Activated CD4-positive, alpha-beta memory T cell treated with anti-CD3 and anti-CD28 coated beads for 36 hours (primary cell): ENCODE data around the gene OTOA. TPM values are rescaled to one million over a fixed set of nuclear protein-coding genes. Genes with fewer than 3 reads are reported as not detected.
"Not testable (repeated sequence)": the region's sequence is repeated elsewhere in the genome, so short reads cannot be mapped to it uniquely, and the experiment has no call there.

ENCODE experiments used
- CTCF ChIA-PET: fragments of 350-600 bp; sonication (Branson Sonifier 250); formaldehyde crosslinking; loops from one replicate; lab custom pipeline; 2021; ENCODE audit warnings: antibody characterized with exemption, inconsistent platforms; lab: Charles Lee
- POLR2A ChIA-PET: fragments of 350-600 bp; sonication (Branson Sonifier 250); formaldehyde crosslinking; loops from one replicate; lab custom pipeline; 2021; ENCODE audit warnings: antibody characterized with exemption; lab: Charles Lee
- DNase-seq: peaks from one replicate; pipeline ENCODE4 v3.0.0-alpha.2; 2020
- H3K27ac Mint-ChIP-seq: one replicate; pipeline ENCODE4 v1.8.0; 2021; ENCODE audit warnings: mixed read lengths
- H3K27me3 Mint-ChIP-seq: one replicate; pipeline ENCODE4 v1.8.0; 2021; ENCODE audit warnings: mixed read lengths
- H3K36me3 Mint-ChIP-seq: one replicate; pipeline ENCODE4 v1.8.0; 2021; ENCODE audit warnings: mixed read lengths
- H3K4me1 Mint-ChIP-seq: one replicate; pipeline ENCODE4 v1.8.0; 2021; ENCODE audit warnings: low read depth, mixed read lengths
- H3K4me3 Mint-ChIP-seq: one replicate; pipeline ENCODE4 v1.8.0; 2021; ENCODE audit warnings: mild to moderate bottlenecking, mixed read lengths
- H3K9me3 Mint-ChIP-seq: one replicate; pipeline ENCODE4 v1.8.0; 2021; ENCODE audit warnings: mixed read lengths
- intact Hi-C: fragments of 100-400 bp; cut with micrococcal nuclease; formaldehyde crosslinking; loops from one replicate; pipeline ENCODE4 v1.15.1; 2023
- total RNA-seq, 2 experiments: library from RNA; stranded (reverse); gene quantifications; one replicate each; pipeline ENCODE4 v1.2.3, GENCODE V29; 2021

Gene OTOA
- total RNA-seq, 2 experiments from 2014 or later = not detected

DNA sequence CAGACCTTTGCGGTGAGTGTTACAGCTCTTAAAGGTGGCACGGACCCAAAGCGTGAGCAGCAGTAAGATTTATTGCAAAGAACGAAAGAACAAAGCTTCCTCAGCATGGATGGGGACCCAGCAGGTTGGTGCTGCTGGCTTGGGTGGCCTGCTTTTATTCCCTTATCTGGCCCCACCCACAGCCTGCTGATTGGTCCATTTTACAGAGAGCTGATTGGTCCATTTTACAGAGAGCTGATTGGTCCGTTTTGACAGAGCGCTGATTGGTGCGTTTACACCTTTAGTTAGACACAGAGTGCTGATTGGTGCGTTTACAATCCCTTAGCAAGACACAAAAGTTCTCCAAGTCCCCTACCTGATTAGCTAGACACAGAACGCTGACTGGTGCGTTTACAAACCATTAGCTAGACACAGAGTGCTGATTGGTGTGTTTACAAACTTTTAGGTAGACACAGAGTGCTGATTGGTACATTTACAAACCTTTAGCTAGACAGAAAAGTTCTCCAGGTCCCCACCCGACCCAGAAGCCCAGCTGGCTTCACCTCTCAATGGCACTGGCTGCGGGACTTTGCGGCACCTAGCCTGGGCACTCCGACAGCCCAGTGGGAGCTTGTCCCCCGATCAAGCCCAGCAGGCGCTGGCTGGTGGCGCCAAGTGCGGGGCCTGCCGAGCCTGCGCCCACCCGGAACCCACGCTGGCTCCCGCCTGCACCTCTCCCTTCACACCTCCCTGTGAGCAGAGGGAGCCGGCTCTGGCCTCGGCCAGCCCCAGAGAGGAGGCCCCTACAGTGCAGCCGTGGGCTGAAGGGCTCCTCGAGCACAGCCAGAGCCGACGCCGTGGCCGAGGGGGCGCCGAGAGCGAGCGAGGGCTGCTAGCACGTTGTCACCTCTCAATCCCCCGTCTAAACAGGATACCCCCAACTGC is 33.9 kb upstream of the OTOA start:
- POLR2A ChIA-PET, H3K27ac Mint-ChIP-seq, H3K27me3 Mint-ChIP-seq, H3K9me3 Mint-ChIP-seq, H3K4me3 Mint-ChIP-seq, intact Hi-C loops, DNase-seq: not testable (repeated sequence)
- peaks cover 35% of the 10 kb centered on the region for H3K36me3 Mint-ChIP-seq
- H3K4me1 Mint-ChIP-seq = peaks cover 35% of the 10 kb centered on the region
- CTCF ChIA-PET = interaction anchor here (0.6 kb wide), 1 partner anchor 45 kb away, joined by 3 read pairs; no protein-coding TSS in a partner anchor

DNA sequence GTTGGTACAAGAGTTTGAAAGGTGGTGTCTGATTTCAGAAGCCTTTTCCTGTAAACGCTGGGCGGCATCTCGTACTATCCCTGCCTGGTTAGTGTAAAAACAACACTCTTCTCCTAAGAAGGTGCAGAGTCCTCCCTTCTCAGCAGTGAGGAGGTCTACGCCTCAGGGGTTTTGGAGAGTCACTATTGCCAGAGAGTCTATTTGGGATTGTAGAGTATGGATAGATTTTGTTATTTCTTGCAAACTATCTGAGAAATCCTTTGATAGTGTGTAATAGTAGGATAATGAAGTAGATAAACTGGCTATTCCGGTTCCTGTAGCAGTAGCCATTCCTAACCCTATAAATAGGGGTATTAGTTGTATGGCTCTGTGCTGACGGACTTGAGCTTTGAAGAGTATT is 32.9 kb upstream of the OTOA start:
- intact Hi-C loops, H3K9me3 Mint-ChIP-seq, H3K27ac Mint-ChIP-seq, DNase-seq, H3K27me3 Mint-ChIP-seq, POLR2A ChIA-PET, H3K4me3 Mint-ChIP-seq: not testable (repeated sequence)
- Mint-ChIP-seq H3K4me1 (peaks cover 25% of the 10 kb centered on the region), H3K36me3 (peaks cover 31% of the 10 kb centered on the region)
- CTCF ChIA-PET = interaction anchor here (1.2 kb wide), 1 partner anchor 26 kb away, joined by 4 read pairs; no protein-coding TSS in a partner anchor

DNA sequence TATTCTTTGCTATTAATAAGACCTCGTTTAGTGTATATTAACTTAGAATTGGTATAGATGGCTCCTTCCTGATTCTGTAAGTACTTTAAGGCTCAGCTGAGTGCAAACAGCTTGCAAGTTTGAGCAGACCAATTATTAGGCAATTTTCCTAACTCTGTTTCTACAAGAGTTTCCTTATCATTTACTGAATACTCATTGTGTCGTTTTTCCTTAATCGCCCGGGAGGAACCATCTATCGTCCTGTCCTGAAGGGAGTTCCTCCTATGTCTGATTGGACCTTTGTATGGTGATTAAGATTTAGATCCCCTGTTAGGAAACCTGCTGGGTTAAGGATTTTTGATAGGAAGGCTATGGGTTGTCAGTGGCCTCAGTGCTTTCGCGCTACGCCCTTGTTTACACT is 32.4 kb upstream of the OTOA start:
- POLR2A ChIA-PET, H3K9me3 Mint-ChIP-seq, H3K27me3 Mint-ChIP-seq, DNase-seq, intact Hi-C loops, H3K4me3 Mint-ChIP-seq, H3K27ac Mint-ChIP-seq: not testable (repeated sequence)
- peaks cover 20% of the 10 kb centered on the region for H3K4me1 Mint-ChIP-seq
- peaks cover 28% of the 10 kb centered on the region for H3K36me3 Mint-ChIP-seq
- CTCF ChIA-PET = interaction anchor here (1.2 kb wide), 1 partner anchor 26 kb away, joined by 4 read pairs; no protein-coding TSS in a partner anchor

DNA sequence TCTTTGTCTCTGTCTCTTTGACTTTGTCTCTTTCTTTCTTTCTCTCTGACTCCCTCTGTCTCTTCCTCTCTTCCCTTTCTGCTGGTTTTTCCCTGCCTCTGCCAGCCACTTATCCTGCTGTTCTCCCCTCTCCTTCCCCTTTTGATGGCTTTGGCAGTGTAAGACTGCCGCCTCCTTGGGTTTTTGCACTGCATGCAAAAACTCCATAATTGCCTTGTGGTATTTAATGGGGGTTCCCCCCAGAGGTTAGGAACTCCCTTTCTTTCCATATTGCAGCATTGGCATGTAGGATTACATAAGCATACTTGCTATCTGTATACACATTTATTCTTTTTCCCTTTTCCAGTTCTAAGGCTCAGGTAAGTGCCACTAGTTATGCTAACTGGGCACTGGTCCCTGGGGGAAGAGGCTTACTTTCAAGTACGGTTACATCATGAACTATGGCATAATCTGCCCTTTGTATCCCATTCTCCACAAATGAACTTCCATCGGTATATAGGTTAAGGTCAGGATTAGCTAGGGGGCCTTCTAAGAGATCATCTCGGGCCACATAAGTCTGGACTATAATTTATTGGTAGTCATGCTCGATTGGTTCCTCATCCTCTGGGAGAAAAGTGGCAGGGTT is 31.7 kb upstream of the OTOA start:
- intact Hi-C loops, H3K9me3 Mint-ChIP-seq, DNase-seq, H3K27ac Mint-ChIP-seq, H3K4me3 Mint-ChIP-seq, H3K27me3 Mint-ChIP-seq, POLR2A ChIA-PET: not testable (repeated sequence)
- H3K4me1 Mint-ChIP-seq = peaks cover 13% of the 10 kb centered on the region
- CTCF ChIA-PET = interaction anchor here (1.2 kb wide), 1 partner anchor 25 kb away, joined by 4 read pairs; no protein-coding TSS in a partner anchor
- H3K36me3 Mint-ChIP-seq = peaks cover 22% of the 10 kb centered on the region

GRCh38 chr16:21634216-21634615 is 29.6 kb upstream of the OTOA start:
- Mint-ChIP-seq H3K9me3 (no peaks in the 10 kb centered on the region), H3K27me3 (no peaks in the 10 kb centered on the region), H3K4me3 (no peak overlapping the region), H3K27ac (no peak overlapping the region), H3K4me1 (peaks cover 28% of the 10 kb centered on the region), H3K36me3 (peaks cover 10% of the 10 kb centered on the region)
- intact Hi-C loops = no loop called here
- ChIA-PET POLR2A (no interaction called here), CTCF (interaction anchor here (0.6 kb wide), 1 partner anchor 50 kb away, joined by 4 read pairs; no protein-coding TSS in a partner anchor)
- no peak for DNase-seq

DNA sequence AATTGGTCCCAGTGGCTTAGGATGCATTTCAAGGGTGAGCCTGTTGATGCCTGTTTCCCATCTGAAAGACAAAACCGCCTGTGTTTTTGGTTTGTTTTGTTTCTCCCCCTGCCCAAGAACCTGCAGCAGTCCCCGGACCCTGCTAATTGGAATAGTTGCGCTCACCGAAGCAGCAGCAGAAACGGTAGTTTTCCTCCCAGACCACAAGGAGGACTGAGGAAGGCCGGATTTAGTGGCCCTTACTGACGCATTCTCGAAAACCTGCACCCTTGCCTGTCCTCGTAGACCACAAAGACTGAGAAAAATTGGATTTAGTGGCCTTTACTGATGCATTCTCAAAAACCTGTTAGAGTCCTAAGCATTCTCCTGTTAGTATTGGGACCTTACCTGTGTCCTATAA is 28.1 kb upstream of the OTOA start:
- peaks cover 30% of the 10 kb centered on the region for H3K4me1 Mint-ChIP-seq
- H3K9me3 Mint-ChIP-seq, POLR2A ChIA-PET, H3K4me3 Mint-ChIP-seq, DNase-seq, H3K27me3 Mint-ChIP-seq, H3K27ac Mint-ChIP-seq, intact Hi-C loops, H3K36me3 Mint-ChIP-seq, CTCF ChIA-PET: not testable (repeated sequence)

DNA sequence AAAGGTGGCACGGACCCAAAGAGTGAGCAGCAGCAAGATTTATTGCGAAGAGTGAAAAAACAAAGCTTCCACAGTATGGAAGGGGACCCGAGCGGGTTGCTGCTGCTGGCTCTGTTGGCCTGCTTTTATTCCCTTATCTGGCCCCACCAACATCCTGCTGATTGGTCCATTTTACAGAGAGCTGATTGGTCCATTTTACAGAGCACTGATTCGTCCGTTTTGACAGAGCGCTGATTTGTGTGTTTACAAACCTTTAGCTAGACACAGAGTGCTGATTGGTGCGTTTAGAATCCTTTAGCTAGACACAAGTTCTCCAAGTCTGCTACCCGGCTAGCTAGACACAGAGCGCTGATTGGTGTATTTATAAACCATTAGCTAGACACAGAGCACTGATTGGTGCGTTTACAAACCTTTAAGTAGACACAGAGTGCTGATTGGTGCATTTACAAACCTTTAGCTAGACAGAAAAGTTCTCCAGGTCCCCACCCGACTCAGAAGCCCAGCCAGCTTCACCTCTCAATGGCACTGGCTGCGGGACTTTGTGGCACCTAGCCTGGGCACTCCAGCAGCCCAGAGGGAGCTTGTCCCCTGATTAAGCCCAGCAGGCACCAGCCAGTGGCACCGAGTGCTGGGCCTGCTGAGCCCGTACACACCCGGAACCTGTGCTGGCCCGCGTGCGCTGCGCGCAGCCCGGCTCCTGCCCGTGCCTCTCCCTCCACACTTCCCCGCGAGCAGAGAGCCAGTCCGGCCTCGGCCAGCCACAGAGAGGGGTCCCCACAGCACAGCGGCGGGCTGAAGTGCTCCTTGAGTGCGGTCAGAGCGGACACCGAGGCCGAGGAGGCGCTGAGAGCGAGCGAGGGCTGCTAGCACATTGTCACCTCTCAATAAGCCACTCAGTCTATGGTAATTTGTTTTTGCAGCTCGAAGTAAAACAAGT is 26.5 kb upstream of the OTOA start:
- H3K27me3 Mint-ChIP-seq = no peaks in the 10 kb centered on the region
- peaks cover 26% of the 10 kb centered on the region for H3K4me1 Mint-ChIP-seq
- no peak for DNase-seq
- POLR2A ChIA-PET = interaction anchor here (1.0 kb wide), 1 partner anchor 11 kb away, joined by 3 read pairs; no protein-coding TSS in a partner anchor
- intact Hi-C loops = no loop called here
- CTCF ChIA-PET = interaction anchor here (0.9 to 1.9 kb wide), 7 partner anchors 9 to 71 kb away, joined by 3 to 15 read pairs (median 5); no protein-coding TSS in a partner anchor
- H3K9me3 Mint-ChIP-seq = no peaks in the 10 kb centered on the region
- H3K4me3 Mint-ChIP-seq = no peak overlapping the region
- H3K36me3 Mint-ChIP-seq = peaks cover 4% of the 10 kb centered on the region
- H3K27ac Mint-ChIP-seq = no peak overlapping the region

DNA sequence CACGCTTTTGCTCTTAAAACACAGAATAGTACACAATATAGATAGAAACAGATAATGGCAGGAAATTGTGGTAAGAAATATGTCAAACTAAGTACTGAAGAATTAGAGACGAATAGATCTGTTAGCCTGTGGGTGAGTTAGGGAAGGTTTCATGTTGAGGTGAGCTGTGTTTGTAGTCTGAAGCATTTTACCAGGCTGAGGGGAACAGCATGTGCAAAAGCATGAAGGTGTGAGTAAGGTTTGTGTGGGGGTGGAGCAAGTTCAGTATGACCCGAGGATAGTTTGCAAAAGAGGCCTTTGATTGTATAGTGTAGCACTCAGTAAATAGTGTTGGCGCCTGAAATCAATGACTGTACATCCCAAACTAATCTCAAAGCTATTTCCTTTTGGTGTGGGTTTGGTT is 25.2 kb upstream of the OTOA start:
- no peaks in the 10 kb centered on the region for H3K9me3 Mint-ChIP-seq
- H3K4me3 Mint-ChIP-seq = no peak overlapping the region
- POLR2A ChIA-PET = interaction anchor here (1.0 kb wide), 1 partner anchor 12 kb away, joined by 3 read pairs; no protein-coding TSS in a partner anchor
- peaks cover 26% of the 10 kb centered on the region for H3K4me1 Mint-ChIP-seq
- H3K36me3 Mint-ChIP-seq = peaks cover 4% of the 10 kb centered on the region
- CTCF ChIA-PET = interaction anchor here (0.7 to 5.3 kb wide), 8 partner anchors 16 to 70 kb away, joined by 3 to 39 read pairs (median 6); no protein-coding TSS in a partner anchor
- H3K27ac Mint-ChIP-seq = peak overlapping the region; percentile 60
- H3K27me3 Mint-ChIP-seq = no peaks in the 10 kb centered on the region
- intact Hi-C loops = loop anchor here (1.0 kb wide), 1 partner anchor 9 kb away; no protein-coding TSS in a partner anchor
- DNase-seq = peak; percentile 57

- POLR2A ChIA-PET = no interaction called here
- H3K36me3 Mint-ChIP-seq = peaks cover 7% of the 10 kb centered on the region
- no peak for DNase-seq
- CTCF ChIA-PET = interaction anchor here (0.7 to 5.3 kb wide), 7 partner anchors 17 to 60 kb away, joined by 3 to 39 read pairs (median 7); no protein-coding TSS in a partner anchor
- intact Hi-C loops = no loop called here
- no peaks in the 10 kb centered on the region for H3K27me3 Mint-ChIP-seq
- H3K4me3 Mint-ChIP-seq = no peak overlapping the region
- H3K9me3 Mint-ChIP-seq = no peaks in the 10 kb centered on the region
- H3K4me1 Mint-ChIP-seq = peaks cover 33% of the 10 kb centered on the region
- no peak overlapping the region for H3K27ac Mint-ChIP-seq
These were observed 24.3 kb upstream of the OTOA start for GRCh38 chr16:21639493-21639892.

GRCh38 chr16:21641916-21642315 is 21.9 kb upstream of the OTOA start:
- no peak for DNase-seq
- Mint-ChIP-seq H3K36me3 (peaks cover 3% of the 10 kb centered on the region), H3K4me1 (peaks cover 54% of the 10 kb centered on the region), H3K9me3 (no peaks in the 10 kb centered on the region), H3K27ac (no peak overlapping the region), H3K4me3 (no peak overlapping the region), H3K27me3 (no peaks in the 10 kb centered on the region)
- intact Hi-C loops = no loop called here
- ChIA-PET POLR2A (interaction anchor here (0.7 kb wide), 1 partner anchor 22 kb away, joined by 3 read pairs; no protein-coding TSS in a partner anchor), CTCF (interaction anchor here (0.8 to 5.3 kb wide), 6 partner anchors 15 to 65 kb away, joined by 3 to 39 read pairs (median 8); partner anchors contain the start of gene METTL9)

- ChIA-PET CTCF (interaction anchor here (2.2 to 5.3 kb wide), 3 partner anchors 14 to 59 kb away, joined by 11 to 39 read pairs (median 15); no protein-coding TSS in a partner anchor), POLR2A (no interaction called here)
- Mint-ChIP-seq H3K36me3 (peaks cover 3% of the 10 kb centered on the region), H3K27ac (no peak overlapping the region), H3K4me1 (peaks cover 55% of the 10 kb centered on the region), H3K4me3 (no peak overlapping the region), H3K27me3 (no peaks in the 10 kb centered on the region), H3K9me3 (no peaks in the 10 kb centered on the region)
- intact Hi-C loops = no loop called here
- no peak for DNase-seq
These were observed 20.9 kb upstream of the OTOA start for GRCh38 chr16:21642861-21643260.
